Measurements from ENCODE around the gene ELL2.

The ELL2 gene

GRCh38 chr5:95876782-95877181 is 84.9 kb downstream of the ELL2 start:
- DNase-seq: no peak

GRCh38 chr5:95874246-95874645 is 87.4 kb downstream of the ELL2 start:
- no peak for DNase-seq

GRCh38 chr5:95873351-95873750 is 88.3 kb downstream of the ELL2 start:
- no peak for DNase-seq

GRCh38 chr5:95872346-95873268 is 89.0 kb downstream of the ELL2 start:
- no peak for DNase-seq

GRCh38 chr5:95871146-95871806 is 90.4 kb downstream of the ELL2 start:
- no peak for DNase-seq

- no peak for DNase-seq
Observed at GRCh38 chr5:95870105-95870672, 91.5 kb downstream of the ELL2 start.

GRCh38 chr5:95869173-95869855 is 92.3 kb downstream of the ELL2 start:
- DNase-seq: peak; percentile 52

- DNase-seq: no peak
Observed at GRCh38 chr5:95868136-95868535, 93.5 kb downstream of the ELL2 start.

- no peak for DNase-seq
Observed at GRCh38 chr5:95866435-95867040, 95.1 kb downstream of the ELL2 start.

- no peak for DNase-seq
Observed at GRCh38 chr5:95864944-95865504, 96.6 kb downstream of the ELL2 start.

- DNase-seq: no peak
Observed at GRCh38 chr5:95864456-95864855, 97.2 kb downstream of the ELL2 start.

GRCh38 chr5:95863383-95863757 is 98.3 kb downstream of the ELL2 start:
- no peak for DNase-seq

GRCh38 chr5:95862671-95863382 is 98.8 kb downstream of the ELL2 start:
- no peak for DNase-seq

- no peak for DNase-seq
Observed at GRCh38 chr5:95861864-95862561, 99.6 kb downstream of the ELL2 start.

GRCh38 chr5:95861221-95861863 is 100.3 kb downstream of the ELL2 start:
- no peak for DNase-seq

- DNase-seq: no peak
Observed at GRCh38 chr5:95859661-95860060, 102.0 kb downstream of the ELL2 start.

GRCh38 chr5:95858661-95859595 is 102.7 kb downstream of the ELL2 start:
- DNase-seq: peak; percentile 85

- no peak for DNase-seq
Observed at GRCh38 chr5:95858023-95858461, 103.6 kb downstream of the ELL2 start.

- no peak for DNase-seq
Observed at GRCh38 chr5:95857185-95857945, 104.3 kb downstream of the ELL2 start.

Measured in CD4-positive, alpha-beta T cell treated with Interleukin-12 subunit alpha and Interleukin-12 subunit beta, for 1 hour (primary cell).